GM20000 (cell line): ENCODE data around the gene HES4.

ENCODE experiments used
- DNase-seq: peaks from one replicate; pipeline ENCODE4 v3.0.0; 2012; ENCODE audit warnings: low spot score
- CTCF ChIP-seq: IDR thresholded peaks from 2 replicates; pipeline ENCODE4 v1.5.1; 2012; ENCODE audit warnings: mild to moderate bottlenecking, control low read depth; ENCODE audit errors: extremely low read depth, missing control alignments

HES4 gene

GRCh38 chr1:966135-966703 is 33.7 kb downstream of the HES4 start, which contains the start of gene PLEKHN1:
PLEKHN1 (plus strand) TSS chr1:966482; CDS start chr1:966532, 50 bp downstream.
- TF ChIP-seq CTCF = no peak
- peak; percentile 84 for DNase-seq

- TF ChIP-seq CTCF = no peak
- no peak for DNase-seq
These were observed 34.3 kb downstream of the HES4 start for GRCh38 chr1:965526-966134.

GRCh38 chr1:964691-965525 is 35.0 kb downstream of the HES4 start:
- TF ChIP-seq CTCF = no peak
- DNase-seq = no peak

- no peak for DNase-seq
These were observed 36.0 kb downstream of the HES4 start for GRCh38 chr1:963746-964525.

GRCh38 chr1:963301-963651 is 36.6 kb downstream of the HES4 start:
- no peak for DNase-seq
- TF ChIP-seq CTCF = no peak

More at GRCh38 chr1:963746-964525, 36.0 kb downstream of the HES4 start:
- TF ChIP-seq CTCF = no peak

GRCh38 chr1:962381-963300 is 37.3 kb downstream of the HES4 start:
- TF ChIP-seq CTCF = no peak
- DNase-seq = no peak
